Daoy (cell line): Measurements from ENCODE around the gene CSRP1. TPM values are rescaled to one million over a fixed set of nuclear protein-coding genes. Genes with fewer than 3 reads are reported as not detected.

Experiments used
- DNase-seq: peaks from one replicate; pipeline ENCODE4 v3.0.0-alpha.2; 2015; ENCODE audit warnings: low read depth
- total RNA-seq: library from RNA; depleted of rRNA; stranded (reverse); fragments of >200 nt; shearing (Covaris generic); gene quantifications from 2 replicates; pipeline ENCODE4 v1.2.3, GENCODE V29; 2014

Gene CSRP1
- total RNA-seq, 1 experiment from 2014 or later, result 866 TPM

DNA sequence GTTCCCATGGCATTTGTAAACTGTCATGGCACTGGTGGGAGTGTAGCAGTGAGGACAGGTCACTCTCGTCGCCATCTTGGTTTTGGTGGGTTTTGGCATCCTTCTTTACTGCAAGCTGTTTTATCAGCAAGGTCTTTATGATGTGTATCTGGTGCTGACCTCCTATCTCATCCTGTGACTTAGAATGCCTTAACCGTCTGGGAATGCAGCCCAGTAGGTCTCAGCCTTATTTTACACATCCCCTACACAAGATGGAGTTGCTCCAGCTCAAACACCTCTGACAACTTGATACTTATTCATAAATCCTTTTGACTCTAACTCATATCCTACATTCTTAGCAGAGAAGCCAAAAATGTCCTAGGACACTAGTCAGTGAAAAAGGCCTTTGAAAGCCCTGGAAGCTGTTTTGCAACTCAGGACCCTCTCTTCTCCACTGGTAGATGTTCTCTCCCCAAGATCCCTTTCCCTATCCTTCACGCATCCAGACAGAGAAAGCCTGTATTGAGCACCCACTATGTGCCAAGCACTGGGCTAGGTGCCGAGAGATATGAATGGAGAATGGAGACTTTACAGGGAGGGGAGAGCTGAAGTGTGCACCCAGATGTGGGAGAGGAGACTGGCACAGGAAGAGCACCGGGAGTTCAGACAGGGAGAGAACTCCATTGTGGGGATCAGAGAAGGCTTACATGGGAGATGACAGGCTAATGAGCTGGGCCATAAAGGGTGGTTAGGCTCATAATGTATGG lies 6.7 kb upstream of the CSRP1 start:
- no peak for DNase-seq

DNA sequence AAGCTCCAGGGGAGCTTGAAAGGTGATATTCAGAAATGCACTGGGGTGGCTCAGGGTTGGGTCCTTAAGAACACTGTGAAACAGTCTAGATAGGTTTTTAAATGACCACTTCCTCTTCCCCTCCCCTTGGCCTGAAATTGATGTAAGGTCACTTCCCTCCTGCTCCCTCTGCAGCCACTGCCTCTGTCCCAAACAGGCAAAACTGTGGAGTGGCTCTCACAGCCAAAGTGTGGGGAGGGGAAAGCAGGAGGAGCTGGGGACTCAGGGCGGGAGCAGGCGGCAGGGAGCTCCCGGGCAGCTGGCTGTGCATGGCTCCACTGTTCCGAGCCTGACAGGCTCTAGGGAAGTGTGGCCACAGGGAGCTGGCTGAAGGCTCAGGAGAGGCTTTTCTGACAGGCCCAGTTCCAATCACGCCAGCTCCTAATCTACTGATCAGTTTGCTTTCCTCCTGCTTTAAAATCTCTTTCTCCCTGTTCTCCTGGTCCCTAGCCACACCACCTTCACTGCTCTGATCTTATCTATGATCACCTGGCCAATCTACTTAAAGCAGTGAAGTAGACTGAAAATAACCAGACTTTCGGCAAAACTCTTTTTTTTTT lies 5.1 kb upstream of the CSRP1 start:
- peak; percentile 43 for DNase-seq

DNA sequence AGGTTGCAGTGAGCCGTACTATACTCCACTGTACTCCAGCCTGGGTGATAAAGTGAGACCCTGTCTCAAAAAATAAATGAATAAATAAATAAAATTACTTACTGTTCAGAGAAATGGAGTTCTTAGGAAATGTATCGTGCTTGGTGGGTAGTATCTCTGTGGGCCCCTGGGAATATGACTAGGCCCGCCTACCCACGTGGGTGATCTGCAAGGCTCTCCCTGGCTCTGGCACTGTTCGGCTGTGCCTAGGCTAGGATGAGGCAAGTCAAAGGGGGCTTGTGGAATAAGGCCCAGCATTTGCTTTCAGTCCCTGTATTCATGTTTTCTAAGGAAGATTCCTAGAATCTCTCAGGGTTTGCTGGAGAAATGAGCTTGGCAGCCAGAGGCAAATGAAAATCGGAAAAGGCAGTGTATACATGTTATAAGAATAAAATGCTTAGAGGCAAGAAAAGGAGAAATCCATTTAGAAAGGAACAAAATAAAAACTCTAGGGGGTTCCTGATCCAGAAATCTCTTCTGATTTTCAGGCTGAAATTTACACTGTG lies 4.5 kb upstream of the CSRP1 start:
- no peak for DNase-seq

DNA sequence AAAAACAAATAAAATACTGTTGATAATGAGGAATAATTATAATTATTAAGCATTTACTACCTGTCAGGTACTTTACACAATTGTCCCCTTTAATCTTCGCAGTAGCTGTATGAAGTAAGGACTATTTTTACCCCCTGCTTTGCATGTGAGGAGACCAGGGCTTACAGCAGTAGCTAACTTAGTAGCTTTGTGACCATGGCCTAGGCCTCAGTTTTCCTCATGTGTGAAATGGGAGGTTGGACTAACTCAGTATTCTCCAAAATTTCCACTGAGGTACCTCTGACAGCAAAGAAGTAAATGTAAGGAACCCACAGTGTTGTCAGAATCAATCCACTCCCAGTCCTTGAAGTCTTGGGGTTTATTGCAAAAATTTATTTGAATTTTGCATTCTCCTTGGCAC lies 3.8 kb upstream of the CSRP1 start:
- DNase-seq, result no peak

DNA sequence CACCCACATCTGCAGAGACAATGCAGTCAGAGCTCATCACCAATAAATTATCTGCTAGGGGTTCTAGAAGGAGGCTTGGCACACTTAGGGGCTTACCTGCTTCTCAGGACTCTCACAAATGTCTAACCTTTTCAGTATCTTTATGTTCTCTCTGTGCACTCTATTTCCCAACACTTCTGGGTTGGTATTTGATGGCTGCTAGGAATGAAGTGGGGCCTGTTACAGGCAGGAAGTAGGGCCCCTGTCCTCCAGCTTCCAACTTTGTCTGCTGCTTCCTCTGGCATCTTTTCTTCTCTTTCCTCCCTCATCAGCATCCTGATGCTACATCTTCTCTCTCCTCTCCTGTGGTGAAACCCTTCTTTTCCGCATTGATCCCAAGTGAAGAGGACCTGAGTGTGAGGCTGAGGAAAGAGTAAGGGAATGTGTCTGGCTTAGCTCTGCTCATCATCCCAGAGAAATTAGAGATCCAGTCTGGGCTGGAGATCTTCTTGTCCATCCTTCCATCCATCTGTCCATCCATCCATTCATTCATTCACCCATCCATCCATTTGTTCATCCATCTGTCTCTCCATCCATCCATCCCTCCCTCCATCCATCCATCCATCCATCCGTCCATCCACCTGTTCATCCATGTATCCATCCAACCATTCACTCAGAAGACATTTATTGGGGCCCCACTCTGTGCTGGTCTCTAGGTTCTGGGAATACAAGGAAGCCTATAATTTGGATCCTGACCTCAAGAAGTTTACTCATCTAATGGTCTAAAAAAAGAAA lies 2.9 kb upstream of the CSRP1 start:
- DNase-seq, result no peak

DNA sequence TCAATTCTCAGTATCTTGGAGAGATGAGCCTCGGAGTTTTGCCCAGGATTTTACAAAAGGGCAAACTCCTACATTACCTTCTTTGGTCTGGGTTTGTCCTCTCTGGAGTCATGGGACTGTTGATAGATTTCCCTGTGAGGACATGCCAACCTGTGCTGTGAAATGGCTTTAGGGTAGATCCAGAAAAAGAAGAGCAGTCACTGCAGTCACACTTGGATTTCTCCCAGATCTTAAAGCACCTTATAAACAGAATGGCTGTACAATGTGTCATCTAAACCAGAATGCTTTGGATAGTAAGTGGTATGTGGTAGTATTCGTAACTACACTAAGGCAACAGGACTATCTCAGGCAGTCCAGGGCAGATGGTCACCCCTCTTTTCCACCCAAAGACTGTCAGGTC lies 1.9 kb upstream of the CSRP1 start:
- DNase-seq, result no peak

DNA sequence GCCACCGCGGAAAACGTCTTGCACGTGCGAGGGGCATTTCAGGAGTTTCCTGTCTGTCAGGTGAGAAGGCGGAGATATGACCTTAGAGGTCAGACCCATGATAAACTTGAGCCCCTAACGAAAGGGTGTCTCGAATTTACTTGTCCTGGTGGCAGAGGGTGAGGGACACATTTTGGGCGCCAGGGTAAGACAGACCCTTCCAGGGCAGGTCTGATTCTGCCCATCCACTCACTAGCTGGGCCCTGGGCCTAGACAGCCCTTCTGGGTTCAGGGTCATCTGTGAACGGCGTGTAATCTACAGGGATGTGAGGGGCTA lies 395 bp upstream of the CSRP1 start:
- DNase-seq, result no peak

DNA sequence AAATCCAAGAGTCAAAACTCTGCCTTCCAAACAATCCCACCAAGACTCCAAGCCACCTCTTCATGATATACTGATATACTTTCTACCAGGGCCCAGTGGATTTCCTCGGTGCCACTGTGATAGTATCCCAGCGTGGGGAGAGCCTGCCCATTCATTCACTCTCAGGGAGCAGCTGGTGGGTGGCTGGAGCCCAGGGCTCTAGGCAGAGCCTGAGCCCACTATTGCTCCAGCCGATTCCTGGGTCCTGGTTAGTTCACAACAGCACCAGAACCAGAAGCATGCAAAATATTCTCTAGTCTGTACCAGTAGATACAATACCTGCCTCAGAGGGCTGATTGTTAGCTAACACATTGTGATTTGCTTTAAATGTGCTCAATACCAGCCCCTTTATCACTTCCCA lies 831 bp downstream of the CSRP1 start:
- DNase-seq, result no peak

DNA sequence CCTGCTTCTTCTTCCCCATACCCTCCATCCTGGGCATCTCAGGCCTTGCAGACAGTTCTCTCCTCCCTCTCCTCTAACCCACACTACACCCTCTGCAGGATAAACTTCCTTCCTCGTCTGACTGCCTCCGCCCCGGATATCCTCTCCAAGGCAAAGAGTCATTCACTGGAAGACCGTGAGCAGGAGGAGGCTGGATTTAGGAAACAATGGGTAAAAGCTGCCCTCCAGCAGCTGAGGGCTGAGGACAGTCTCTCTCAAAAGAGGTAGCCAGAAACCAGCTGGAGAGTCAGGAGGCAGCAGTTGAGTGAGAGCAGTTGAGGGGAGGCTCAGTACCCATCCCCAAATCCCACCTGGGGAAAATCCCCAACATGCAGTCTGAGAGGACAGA lies 1.4 kb downstream of the CSRP1 start:
- DNase-seq, result peak; percentile 82

DNA sequence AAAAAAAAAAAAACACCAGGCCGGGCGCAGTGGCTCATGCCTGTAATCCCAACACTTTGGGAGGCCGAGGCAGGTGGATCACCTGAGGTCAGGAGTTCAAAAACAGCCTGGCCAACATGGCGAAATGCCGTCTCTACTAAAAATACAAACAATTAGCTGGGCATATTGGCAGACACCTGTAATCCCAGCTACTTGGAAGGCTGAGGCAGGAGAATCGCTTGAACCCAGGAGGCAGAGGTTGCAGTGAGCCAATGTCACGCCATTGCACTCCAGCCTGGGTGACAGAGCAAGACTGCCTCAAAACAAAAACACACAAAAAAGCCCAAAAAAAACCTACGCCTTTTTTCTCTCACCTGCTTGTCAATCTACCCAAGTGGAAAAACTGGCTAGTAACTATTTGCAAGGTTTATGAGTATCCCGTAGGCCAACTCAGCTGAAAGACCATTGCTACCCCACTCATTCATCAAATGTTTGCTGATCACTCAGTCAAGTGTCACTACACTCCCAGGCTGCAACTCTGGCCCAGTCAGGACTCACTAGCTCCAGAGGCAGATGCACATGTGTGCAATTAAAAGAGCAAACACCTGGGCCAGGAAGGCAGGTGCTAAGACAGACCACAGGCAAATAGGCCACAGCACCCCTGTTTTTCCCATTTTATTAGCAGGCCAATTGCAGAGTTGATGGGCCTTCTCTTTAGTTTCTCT lies 2.0 kb downstream of the CSRP1 start:
- no peak for DNase-seq

DNA sequence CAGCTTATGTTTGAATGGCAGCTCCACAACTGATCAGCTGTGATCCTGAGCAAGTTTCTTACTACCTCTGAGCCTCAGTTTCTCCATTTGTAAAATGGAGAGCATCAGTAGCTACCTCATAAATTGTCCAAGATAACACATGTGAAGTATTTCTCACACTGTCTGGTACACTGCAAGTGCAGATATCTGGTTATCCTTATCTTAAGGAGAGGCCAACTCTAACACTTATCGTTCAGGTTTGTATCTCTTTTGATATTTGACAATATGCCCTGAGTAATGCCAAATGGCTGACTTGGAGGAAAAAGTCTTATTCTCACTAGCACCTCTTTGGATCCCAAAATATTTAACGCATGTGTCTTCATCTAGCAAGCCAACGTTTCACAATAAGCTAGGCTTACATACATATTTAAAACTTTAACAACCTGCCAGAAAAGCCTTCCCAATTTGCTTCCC lies 2.7 kb downstream of the CSRP1 start:
- no peak for DNase-seq

DNA sequence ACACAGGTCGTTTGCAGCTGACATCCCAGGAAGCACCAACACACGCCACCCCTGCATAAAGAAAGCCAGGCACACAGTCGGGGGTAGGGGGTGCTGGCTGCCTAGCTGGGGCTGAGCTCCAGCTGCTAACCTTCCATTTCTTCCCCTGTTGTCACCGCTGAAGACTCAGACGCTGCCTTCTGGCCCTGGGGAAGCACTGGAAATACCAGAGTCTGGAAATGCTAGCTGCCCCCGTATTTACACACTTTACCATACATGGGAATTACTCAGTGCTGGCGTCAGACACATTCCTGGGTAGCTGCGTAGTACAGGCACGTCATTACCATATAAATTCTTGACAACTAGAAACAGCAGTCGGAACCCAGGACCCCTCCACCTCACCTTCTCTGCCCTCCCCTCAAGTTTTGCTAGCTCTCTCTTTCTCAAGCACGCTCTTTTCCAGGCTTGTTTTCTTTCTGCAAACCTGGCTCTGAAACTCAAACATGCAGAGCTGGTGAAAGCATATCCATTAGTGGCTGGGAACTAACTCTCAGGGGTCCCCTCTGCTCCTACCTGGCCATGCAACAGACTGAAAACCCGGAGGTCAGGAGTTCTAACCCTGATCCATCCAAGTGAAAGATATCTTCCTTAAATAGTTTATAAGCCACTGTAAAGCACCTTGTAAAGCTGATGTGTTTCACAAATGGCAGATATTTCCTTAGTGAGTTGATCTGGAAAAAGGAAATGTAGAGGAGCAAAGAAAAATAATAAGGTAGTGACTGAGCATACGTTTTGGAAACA lies 3.3 kb downstream of the CSRP1 start:
- peak; percentile 92 for DNase-seq

DNA sequence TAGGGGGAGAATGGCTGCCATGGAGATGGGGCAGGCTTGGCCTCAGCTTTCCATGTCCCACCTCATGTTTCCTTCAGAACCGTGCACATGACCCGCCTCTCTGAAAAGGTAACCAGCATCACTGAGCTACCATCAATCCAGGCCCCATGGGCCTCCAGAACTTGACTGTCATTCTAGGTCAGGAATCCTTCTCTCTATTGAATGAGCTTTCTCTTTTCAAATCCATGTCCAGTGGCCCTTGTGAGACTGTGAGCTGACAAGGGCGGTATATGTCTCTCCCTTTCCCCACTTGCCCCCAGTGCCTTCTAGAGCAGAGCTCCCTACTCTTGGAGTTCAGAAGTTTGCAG lies 4.4 kb downstream of the CSRP1 start:
- no peak for DNase-seq

DNA sequence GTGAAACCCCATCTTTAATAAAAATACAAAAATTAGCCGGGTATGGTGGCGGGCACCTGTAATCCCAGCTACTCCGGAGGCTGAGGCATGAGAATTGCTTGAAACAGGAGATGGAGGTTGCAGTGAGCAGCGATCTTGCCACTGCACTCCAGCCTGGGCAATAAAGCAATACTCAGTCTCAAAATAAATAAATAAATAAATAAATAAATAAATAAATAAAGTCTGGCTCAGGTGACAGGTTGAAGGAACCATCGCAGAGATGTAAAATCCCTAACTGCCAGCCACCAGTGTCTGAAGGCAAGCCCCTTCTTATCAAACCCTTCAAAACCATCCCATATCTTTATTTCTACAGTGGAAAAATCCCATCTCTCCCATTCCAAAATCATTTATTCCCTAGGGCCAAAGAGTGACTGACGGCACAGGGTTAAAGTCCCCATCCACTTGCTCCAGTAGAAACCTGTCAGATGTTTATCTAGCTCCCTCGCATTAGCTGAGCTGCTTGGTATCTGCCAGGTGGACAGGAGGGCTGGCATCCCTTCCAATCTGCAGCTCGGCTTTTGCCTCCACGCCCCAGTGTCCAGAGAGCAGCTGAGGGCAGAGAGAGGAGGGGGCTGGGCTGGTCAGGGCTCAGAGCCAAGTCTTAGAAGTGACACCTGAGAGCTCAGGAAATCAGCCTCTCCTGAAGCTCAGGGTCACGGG lies 5.0 kb downstream of the CSRP1 start:
- no peak for DNase-seq

DNA sequence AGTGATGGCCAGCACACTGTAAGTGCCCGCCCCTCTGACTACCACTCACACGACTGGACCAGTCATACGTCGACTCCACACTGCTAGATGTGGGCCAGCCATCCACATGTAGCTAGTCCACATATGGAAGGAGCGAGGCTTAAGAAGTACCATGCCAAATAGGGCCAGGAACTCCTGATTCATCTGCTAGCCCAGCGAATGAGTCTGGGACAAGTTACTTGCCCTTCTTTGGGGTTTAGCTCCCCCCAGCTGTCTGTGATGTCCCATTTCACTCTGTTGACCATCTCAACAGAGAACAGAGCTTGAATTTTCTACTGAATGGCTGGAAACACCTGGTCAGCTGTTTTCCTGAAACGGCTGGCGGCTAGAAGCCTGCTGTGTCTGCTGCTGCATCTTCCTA lies 5.8 kb downstream of the CSRP1 start:
- DNase-seq, result peak; percentile 55

DNA sequence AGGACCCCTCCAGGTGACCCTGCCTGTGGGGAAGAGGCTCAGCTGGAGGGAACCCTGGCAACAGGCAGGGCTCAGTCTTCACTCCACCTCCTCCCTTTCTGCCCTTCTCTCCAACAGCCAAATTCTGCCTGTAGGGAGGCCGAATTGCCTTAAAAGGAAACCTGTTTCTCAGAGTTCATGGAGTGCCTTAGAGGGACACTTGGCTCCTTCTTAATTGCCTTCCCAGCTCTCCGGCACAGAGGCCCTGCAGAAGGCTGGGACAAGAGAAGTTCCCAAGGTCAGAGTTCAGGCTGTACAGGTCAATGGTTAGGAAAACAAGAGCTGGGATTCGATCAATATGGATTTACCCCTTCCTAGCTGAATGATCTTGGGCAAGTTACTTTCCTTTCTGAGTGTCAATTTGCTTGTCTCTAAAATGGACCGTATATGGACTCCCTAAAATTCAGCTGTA lies 6.2 kb downstream of the CSRP1 start:
- DNase-seq, result no peak

DNA sequence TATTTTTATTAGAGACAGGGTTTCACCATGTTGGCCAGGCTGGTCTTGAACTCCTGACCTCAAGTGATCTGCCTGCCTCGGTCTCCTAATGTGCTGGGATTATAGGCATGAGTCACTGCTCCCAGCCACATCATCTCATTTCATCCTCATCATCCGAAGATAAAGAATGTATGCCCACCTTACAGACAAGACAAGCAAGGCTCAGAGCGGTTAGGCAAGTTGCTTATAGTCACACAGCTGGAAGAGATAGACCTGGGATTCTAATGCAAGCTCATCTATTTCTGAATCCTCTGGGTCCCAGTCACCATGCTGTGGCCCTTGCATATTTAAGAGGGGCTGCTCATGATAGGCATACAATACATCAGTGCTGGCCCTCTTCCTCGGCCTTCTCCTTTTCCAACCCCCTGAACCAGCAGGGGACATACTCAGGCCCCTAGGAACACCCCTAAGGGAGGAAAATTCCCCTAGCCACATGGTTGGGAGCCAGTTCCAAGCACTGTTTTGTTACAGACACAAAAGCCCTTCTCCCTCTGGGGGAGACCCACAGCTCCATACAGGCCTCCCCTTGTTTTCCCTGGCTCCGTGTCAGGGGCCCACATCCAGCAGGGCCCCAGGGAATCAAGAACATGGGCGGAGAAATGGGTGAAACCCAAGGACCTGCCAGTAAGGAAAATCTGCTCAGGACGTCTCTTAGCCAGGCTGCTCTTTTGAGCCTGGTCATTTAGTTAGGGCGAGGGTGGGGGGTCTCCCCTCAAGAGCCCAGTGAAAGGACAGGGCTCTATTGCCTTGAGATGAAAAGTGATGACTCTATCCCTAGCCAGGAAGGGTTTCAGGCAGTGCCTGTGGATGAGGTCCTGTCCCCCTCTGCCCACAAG lies 6.9 kb downstream of the CSRP1 start:
- no peak for DNase-seq

DNA sequence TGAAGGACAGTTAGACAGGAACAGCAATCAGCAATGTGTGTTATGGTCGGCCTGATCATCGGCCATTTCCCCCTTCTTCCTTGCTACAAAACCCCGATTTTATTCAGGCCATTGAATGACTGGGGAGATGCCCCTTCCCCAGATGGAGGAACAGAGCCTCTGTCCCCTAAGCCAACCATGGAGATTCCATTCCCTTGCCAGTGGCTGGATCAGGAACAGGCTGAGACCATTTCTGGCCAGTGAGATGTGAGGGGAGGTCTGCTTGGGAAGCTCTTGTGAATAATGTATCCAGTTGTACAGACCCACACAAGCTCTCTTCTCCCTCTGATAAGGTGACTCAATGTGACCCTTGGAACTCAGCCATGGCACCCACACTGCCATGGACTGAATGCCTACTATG lies 7.7 kb downstream of the CSRP1 start:
- peak; percentile 42 for DNase-seq

DNA sequence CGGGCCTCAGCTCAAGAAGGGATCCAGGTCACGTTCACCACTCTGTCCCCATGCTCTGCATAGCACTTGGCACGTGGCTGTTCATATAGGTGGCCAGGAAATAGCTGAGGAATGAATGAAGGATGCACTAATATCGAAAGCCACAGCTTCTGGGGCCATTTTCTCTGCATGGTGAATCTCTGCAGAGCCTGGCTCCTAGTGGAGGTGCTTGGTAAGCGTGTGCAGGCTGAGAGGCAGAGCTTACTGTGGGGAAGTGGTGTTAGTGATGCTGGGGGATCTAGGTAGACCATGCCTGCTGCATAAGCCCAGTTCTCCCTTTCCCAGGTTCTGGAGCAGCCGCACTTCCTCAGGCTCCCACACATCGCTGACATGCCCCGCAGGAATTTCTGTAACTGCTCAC lies 8.3 kb downstream of the CSRP1 start:
- DNase-seq, result no peak
